Kidney (tissue), 14 donors: ENCODE measurements around the gene UMOD. TPM values are rescaled to one million over a fixed set of nuclear protein-coding genes. Genes with fewer than 3 reads are reported as not detected.

Source experiments
- DNase-seq, 5 donors: peaks; one replicate each; pipeline ENCODE4 v3.0.0-alpha.2; 2013 to 2020
- FAIRE-seq: peaks from 2 replicates; lab custom pipeline; 2012; peaks lifted over from hg19 to GRCh38; lab: Jason Lieb, UNC
- H3K27ac ChIP-seq, 2 donors: one replicate each; pipeline ENCODE4 v1.7.0; 2013; ENCODE audit warnings: low read depth in 2 of 2, low read length in 2 of 2, inconsistent platforms in 1 of 2
- H3K27me3 ChIP-seq: one replicate; pipeline ENCODE4 v1.7.1; 2013; ENCODE audit warnings: low read length, inconsistent platforms; ENCODE audit not compliant: control insufficient read depth, insufficient read depth
- H3K36me3 ChIP-seq, 3 donors: one replicate each; pipeline versions ENCODE4 v1.7.0 to v1.7.1; 2013; ENCODE audit warnings: low read length in 3 of 3, control low read depth in 1 of 3, inconsistent platforms in 1 of 3; ENCODE audit not compliant: insufficient read depth in 3 of 3, control insufficient read depth in 2 of 3
- H3K4me1 ChIP-seq, 3 donors: one replicate each; pipeline versions ENCODE4 v1.7.0 to v1.7.1; 2013; ENCODE audit warnings: low read length in 3 of 3, inconsistent platforms in 1 of 3, low read depth in 1 of 3; ENCODE audit not compliant: control insufficient read depth in 2 of 3, insufficient read depth in 2 of 3
- H3K4me3 ChIP-seq, 3 donors: one replicate each; pipeline versions ENCODE4 v1.7.0 to v1.8.1; 2013; ENCODE audit warnings: low read length in 3 of 3, control low read depth in 1 of 3, inconsistent platforms in 1 of 3
- H3K9ac ChIP-seq, 3 donors: one replicate each; pipeline versions ENCODE4 v1.7.0 to v1.7.1; 2013; ENCODE audit warnings: low read length in 3 of 3, control low read depth in 1 of 3, inconsistent platforms in 1 of 3
- H3K9me3 ChIP-seq, 3 donors: one replicate each; pipeline versions ENCODE4 v1.7.0 to v1.7.1; 2013; ENCODE audit warnings: low read length in 3 of 3, control low read depth in 1 of 3, inconsistent platforms in 1 of 3; ENCODE audit not compliant: control insufficient read depth in 2 of 3, insufficient read depth in 1 of 3
- intact Hi-C: fragments of 100-400 bp; cut with DNase I; formaldehyde crosslinking; loops from one replicate; pipeline ENCODE4 v1.11.1; 2022
- polyA plus RNA-seq: library from polyadenylated mRNA; stranded (reverse); fragments of 350-450 nt; fragmentation: Illumina TruSeq; extraction: RNeasy Lipid Tissue Mini Kit (QIAGEN cat#74804); gene quantifications from one replicate; pipeline ENCODE4 v1.2.3, GENCODE V29; 2014; ENCODE audit warnings: low read depth, low replicate concordance; ENCODE audit not compliant: insufficient read depth
- total RNA-seq: library from RNA; stranded (reverse); fragmentation: NEBNext Ultra II Directional; extraction: Animal tissue kit (Norgen Biotek cat#: 25700); gene quantifications from one replicate; pipeline ENCODE4 v1.2.1, GENCODE V29; 2021
- TF ChIP-seq, protein P1 (sequence below): IDR thresholded peaks from 3 replicates; pipeline ENCODE4 v1.5.1; 2012; ENCODE audit warnings: mild to moderate bottlenecking, moderate library complexity, borderline replicate concordance; ENCODE audit not compliant: insufficient read depth; ENCODE audit errors: extremely low read depth
- donor health status: control.
- donor health status: control.
- donor health status: control.
- donor health status: control.
- donor health status: control.
- donor health status: DM: yes; HTN: yes; CAD: no.
- donor health status: Normal renal cell carcinoma (clear cell type).

Gene UMOD
- total and polyA plus RNA-seq, 2 donors from 2014 or later = 65.7 to 4,168 TPM

DNA sequence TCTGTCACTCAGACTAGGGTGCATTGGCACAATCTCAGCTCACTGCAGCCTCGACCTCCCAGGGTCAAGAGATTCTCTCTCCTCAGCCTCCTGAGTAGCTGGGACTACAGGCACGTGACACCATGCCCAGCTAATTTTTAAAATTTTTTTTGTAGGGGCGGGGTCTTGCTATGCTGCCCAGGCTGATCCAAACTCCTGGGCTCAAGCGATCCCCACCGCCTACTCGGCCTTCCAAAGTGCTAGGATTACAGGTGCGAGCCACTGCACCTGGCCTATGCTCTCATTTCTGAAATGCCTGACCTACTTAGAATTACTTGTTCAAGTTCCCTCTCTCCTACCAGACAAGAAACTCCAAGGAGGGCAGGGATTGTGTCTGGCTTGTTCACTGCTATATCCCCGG is 20.1 kb downstream of the UMOD start:
- Histone ChIP-seq H3K9me3 (no peaks in the 10 kb centered on the region), H3K27me3 (no peaks in the 10 kb centered on the region), H3K4me3 (no peak overlapping the region), H3K36me3 (no peaks in the 10 kb centered on the region), H3K4me1 (no peaks in the 10 kb centered on the region), H3K9ac (no peak overlapping the region), H3K27ac (no peak overlapping the region)
- no peak for FAIRE-seq
- DNase-seq = no peak
- intact Hi-C loops = no loop called here
- TF ChIP-seq, protein P1, sequence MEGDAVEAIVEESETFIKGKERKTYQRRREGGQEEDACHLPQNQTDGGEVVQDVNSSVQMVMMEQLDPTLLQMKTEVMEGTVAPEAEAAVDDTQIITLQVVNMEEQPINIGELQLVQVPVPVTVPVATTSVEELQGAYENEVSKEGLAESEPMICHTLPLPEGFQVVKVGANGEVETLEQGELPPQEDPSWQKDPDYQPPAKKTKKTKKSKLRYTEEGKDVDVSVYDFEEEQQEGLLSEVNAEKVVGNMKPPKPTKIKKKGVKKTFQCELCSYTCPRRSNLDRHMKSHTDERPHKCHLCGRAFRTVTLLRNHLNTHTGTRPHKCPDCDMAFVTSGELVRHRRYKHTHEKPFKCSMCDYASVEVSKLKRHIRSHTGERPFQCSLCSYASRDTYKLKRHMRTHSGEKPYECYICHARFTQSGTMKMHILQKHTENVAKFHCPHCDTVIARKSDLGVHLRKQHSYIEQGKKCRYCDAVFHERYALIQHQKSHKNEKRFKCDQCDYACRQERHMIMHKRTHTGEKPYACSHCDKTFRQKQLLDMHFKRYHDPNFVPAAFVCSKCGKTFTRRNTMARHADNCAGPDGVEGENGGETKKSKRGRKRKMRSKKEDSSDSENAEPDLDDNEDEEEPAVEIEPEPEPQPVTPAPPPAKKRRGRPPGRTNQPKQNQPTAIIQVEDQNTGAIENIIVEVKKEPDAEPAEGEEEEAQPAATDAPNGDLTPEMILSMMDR = no peak

DNA sequence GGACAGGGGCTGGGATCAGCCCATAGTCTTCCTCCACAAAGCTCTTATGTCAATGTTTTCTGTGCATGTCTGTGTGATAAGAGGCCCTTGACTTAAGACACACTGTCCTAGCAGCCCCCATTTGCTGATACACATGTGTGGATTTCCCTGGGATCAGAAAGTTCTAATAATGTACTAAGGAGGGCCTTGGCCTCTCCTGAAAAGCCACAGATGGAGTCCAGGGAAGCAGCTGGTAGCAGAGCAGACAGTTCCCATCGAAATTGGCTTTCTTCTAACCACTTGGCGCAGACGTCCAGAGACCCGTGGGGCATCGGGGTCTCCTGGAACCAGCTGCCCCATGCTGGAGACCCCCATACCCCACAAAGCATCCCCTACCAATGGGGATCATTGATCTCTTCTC is 20.9 kb downstream of the UMOD start:
- intact Hi-C loops = no loop called here
- DNase-seq = no peak
- no peak for FAIRE-seq
- Histone ChIP-seq H3K9ac (no peak overlapping the region), H3K4me1 (no peaks in the 10 kb centered on the region), H3K27ac (no peak overlapping the region), H3K36me3 (no peaks in the 10 kb centered on the region), H3K9me3 (no peaks in the 10 kb centered on the region), H3K4me3 (no peak overlapping the region), H3K27me3 (no peaks in the 10 kb centered on the region)
- TF ChIP-seq, protein P1 = no peak

DNA sequence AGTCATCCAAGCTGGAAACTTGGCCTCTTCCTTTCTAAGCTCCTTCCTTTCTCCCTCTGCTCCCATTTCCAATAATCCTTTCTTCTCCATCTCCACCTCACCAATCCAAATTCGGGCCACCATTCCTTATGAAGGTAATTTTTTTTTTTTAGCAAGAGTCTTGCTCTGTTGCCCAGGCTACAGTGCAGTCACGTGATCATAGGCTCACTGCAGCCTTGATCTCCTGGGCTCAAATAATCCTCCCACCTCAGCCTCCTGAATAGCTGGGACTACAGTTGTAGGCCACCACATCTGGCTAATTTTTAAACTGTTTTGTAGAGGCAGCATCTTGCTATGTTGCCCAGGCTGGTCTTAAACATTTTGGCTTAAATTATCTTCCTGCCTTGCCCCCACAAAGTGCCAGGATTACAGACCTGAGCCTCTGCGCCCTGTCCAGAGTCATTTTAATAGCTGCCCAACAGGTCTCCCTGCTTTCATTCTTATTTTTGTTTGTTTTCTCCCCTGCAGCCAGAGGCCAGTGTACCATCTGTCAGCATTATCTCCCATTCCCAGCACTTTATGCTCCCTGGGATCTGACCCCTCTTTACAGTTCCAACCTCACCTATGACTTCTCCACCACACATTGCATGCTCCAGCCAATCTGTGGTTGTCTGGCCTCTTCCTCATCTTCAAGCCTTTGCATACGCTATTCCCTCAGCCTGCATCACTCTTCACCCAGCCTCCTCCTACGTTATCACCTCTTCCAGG is 22.9 kb downstream of the UMOD start:
- Histone ChIP-seq H3K4me1 (no peaks in the 10 kb centered on the region), H3K36me3 (no peaks in the 10 kb centered on the region), H3K27me3 (no peaks in the 10 kb centered on the region), H3K27ac (no peak overlapping the region), H3K4me3 (no peak overlapping the region), H3K9me3 (no peaks in the 10 kb centered on the region), H3K9ac (no peak overlapping the region)
- TF ChIP-seq, protein P1 = no peak
- DNase-seq (no peak), FAIRE-seq (no peak)
- intact Hi-C loops = no loop called here
